Keratinocyte (primary cell): Measurements from ENCODE around the gene CSK. TPM values are rescaled to one million over a fixed set of nuclear protein-coding genes. Genes with fewer than 3 reads are reported as not detected.

Experiments used
- DNase-seq: peaks from one replicate; pipeline ENCODE4 v3.0.0-alpha.2; 2011; ENCODE audit warnings: low read depth, missing footprints, low spot score
- FAIRE-seq: peaks from 2 replicates; lab custom pipeline; 2011; peaks lifted over from hg19 to GRCh38; lab: Jason Lieb, UNC
- H2AFZ ChIP-seq: 2 replicates; pipeline ENCODE4 v1.6.0; 2012; ENCODE audit warnings: low read length, control low read depth, inconsistent platforms; ENCODE audit not compliant: control insufficient read depth
- H3K27ac ChIP-seq: 2 replicates; pipeline ENCODE4 v1.5.1; 2011; ENCODE audit warnings: low read length; ENCODE audit not compliant: control insufficient read depth, insufficient read depth
- H3K27me3 ChIP-seq: 3 replicates; pipeline ENCODE4 v1.6.0; 2011; ENCODE audit warnings: low read length; ENCODE audit not compliant: control insufficient read depth, insufficient read depth; ENCODE audit errors: extremely low read depth
- H3K36me3 ChIP-seq, 2 experiments: 2 replicates in 1 of 2; 3 replicates in 1 of 2; pipeline ENCODE4 v1.5.1; 2011; ENCODE audit warnings: low read length in 2 of 2, mild to moderate bottlenecking in 1 of 2; ENCODE audit not compliant: control insufficient read depth in 2 of 2, insufficient read depth in 2 of 2; ENCODE audit errors: extremely low read depth in 1 of 2
- H3K4me1 ChIP-seq: 3 replicates; pipeline ENCODE4 v1.5.1; 2011; ENCODE audit warnings: low read length; ENCODE audit not compliant: control insufficient read depth, insufficient read depth; ENCODE audit errors: extremely low read depth
- H3K4me2 ChIP-seq: 3 replicates; pipeline ENCODE4 v1.6.0; 2011; ENCODE audit warnings: low read depth, low read length; ENCODE audit not compliant: control insufficient read depth, insufficient read depth; ENCODE audit errors: extremely low read depth
- H3K4me3 ChIP-seq, 3 experiments: fragments of 200-600 bp in 1 of 3; sonication (generic) in 1 of 3; 2 replicates in 2 of 3; 3 replicates in 1 of 3; pipeline ENCODE4 v1.5.1; 2011 to 2016; ENCODE audit warnings: low read length in 3 of 3, mild to moderate bottlenecking in 3 of 3, control low read depth in 2 of 3, inconsistent platforms in 1 of 3, low read depth in 1 of 3, mixed read lengths in 1 of 3, mixed run types in 1 of 3, moderate library complexity in 1 of 3; ENCODE audit not compliant: control insufficient read depth in 2 of 3, insufficient read depth in 2 of 3; ENCODE audit errors: extremely low read depth in 1 of 3
- H3K79me2 ChIP-seq: 2 replicates; pipeline ENCODE4 v1.6.0; 2012; ENCODE audit warnings: low read length; ENCODE audit not compliant: control insufficient read depth, insufficient read depth
- H3K9ac ChIP-seq: 3 replicates; pipeline ENCODE4 v1.6.0; 2011; ENCODE audit warnings: low read length; ENCODE audit not compliant: control insufficient read depth, insufficient read depth; ENCODE audit errors: extremely low read depth
- H3K9me1 ChIP-seq: 3 replicates; pipeline ENCODE4 v1.6.0; 2011; ENCODE audit warnings: low read length; ENCODE audit not compliant: control insufficient read depth, insufficient read depth; ENCODE audit errors: extremely low read depth
- H3K9me3 ChIP-seq: 2 replicates; pipeline ENCODE4 v1.5.1; 2012; ENCODE audit warnings: low read depth, low read length; ENCODE audit not compliant: control insufficient read depth
- H4K20me1 ChIP-seq: 3 replicates; pipeline ENCODE4 v1.6.0; 2011; ENCODE audit warnings: low read length; ENCODE audit not compliant: control insufficient read depth, insufficient read depth; ENCODE audit errors: extremely low read depth
- EZH2 ChIP-seq: IDR thresholded peaks from one replicate; pipeline ENCODE4 v1.6.1; 2012; ENCODE audit warnings: inconsistent platforms, mild to moderate bottlenecking, low read length, moderate library complexity
- dilution Hi-C: fragments of 300-500 bp; cut with MboI; formaldehyde crosslinking; loops from one replicate; pipeline ENCODE4 v1.7.0; 2020; ENCODE audit warnings: low sequenced_read_pairs; ENCODE audit not compliant: extremely low pct_ligation_motif_present
- polyA plus RNA-seq, 5 experiments: library from polyadenylated mRNA; depleted of rRNA in 3 of 5; stranded (reverse) in 3 of 5; stranded (forward) in 1 of 5; unstranded in 1 of 5; fragments of >200 nt; gene quantifications; 1 replicate in 1 of 5; 2 replicates in 3 of 5; 3 replicates in 1 of 5; pipeline versions ENCODE4 v1.2.1 to v1.2.3, GENCODE V29; 2011 to 2012; ENCODE audit warnings: missing spikeins in 2 of 5, low read depth in 1 of 5, low replicate concordance in 1 of 5
- TF ChIP-seq, protein P1 (sequence below), 3 experiments: IDR thresholded peaks in 1 of 3; conservative IDR thresholded peaks in 1 of 3; optimal IDR thresholded peaks in 1 of 3; 2 replicates in 2 of 3; 3 replicates in 1 of 3; pipeline versions ENCODE3 to v1.5.1; 2011; ENCODE audit warnings: low read length in 3 of 3, mild to moderate bottlenecking in 3 of 3, moderate library complexity in 2 of 3, control low read depth in 1 of 3, inconsistent platforms in 1 of 3; ENCODE audit not compliant: insufficient read depth in 2 of 3; ENCODE audit errors: extremely low read depth in 1 of 3

CSK gene
- polyA plus RNA-seq, 1 donor (not counting 4 experiments of a cell fraction or from before 2014, with no cell fraction given) = 17.2 TPM

DNA sequence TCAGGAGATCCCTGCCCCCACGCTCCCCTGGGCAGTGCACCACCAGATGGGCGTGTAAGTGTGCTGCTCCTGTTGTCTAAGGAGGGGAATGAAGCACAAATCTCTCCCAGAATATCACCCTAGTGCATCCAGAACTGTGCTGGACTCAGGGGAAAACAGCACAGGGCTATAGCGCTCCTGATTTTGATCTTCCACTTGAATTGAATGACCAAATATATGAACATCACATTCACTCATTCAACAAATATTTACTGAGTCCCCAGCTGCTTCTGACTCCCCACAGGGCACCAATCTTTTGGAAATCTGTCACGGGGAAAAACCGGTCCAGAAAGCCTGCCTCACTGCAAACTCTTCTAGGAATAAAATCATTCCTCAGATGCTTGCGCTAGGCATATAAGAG is 47.0 kb downstream of the CSK start:
- Histone ChIP-seq H4K20me1 (no peaks in the 10 kb centered on the region), H3K36me3 (no peaks in the 10 kb centered on the region), H3K4me2 (no peak overlapping the region), H2AFZ (no peak overlapping the region), H3K4me1 (no peaks in the 10 kb centered on the region), H3K9ac (no peak overlapping the region), H3K27me3 (peaks cover 46% of the 10 kb centered on the region), H3K27ac (no peak overlapping the region), H3K79me2 (no peaks in the 10 kb centered on the region), H3K9me1 (no peaks in the 10 kb centered on the region), H3K4me3 (no peak overlapping the region), H3K9me3 (no peaks in the 10 kb centered on the region)
- no peak for TF ChIP-seq EZH2
- TF ChIP-seq, protein P1, sequence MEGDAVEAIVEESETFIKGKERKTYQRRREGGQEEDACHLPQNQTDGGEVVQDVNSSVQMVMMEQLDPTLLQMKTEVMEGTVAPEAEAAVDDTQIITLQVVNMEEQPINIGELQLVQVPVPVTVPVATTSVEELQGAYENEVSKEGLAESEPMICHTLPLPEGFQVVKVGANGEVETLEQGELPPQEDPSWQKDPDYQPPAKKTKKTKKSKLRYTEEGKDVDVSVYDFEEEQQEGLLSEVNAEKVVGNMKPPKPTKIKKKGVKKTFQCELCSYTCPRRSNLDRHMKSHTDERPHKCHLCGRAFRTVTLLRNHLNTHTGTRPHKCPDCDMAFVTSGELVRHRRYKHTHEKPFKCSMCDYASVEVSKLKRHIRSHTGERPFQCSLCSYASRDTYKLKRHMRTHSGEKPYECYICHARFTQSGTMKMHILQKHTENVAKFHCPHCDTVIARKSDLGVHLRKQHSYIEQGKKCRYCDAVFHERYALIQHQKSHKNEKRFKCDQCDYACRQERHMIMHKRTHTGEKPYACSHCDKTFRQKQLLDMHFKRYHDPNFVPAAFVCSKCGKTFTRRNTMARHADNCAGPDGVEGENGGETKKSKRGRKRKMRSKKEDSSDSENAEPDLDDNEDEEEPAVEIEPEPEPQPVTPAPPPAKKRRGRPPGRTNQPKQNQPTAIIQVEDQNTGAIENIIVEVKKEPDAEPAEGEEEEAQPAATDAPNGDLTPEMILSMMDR (optimal IDR thresholded peaks at IDR 0.05 in 1 of 3, IDR thresholded peaks at IDR 0.05 in 1 of 3, conservative IDR thresholded peaks at IDR 0.05 in 1 of 3; ENCODE audit: extremely low read depth in 1 of 3, insufficient read depth in 2 of 3, low read length in 3 of 3) = no peak
- dilution Hi-C loops = no loop called here
- DNase-seq (no peak), FAIRE-seq (no peak)

DNA sequence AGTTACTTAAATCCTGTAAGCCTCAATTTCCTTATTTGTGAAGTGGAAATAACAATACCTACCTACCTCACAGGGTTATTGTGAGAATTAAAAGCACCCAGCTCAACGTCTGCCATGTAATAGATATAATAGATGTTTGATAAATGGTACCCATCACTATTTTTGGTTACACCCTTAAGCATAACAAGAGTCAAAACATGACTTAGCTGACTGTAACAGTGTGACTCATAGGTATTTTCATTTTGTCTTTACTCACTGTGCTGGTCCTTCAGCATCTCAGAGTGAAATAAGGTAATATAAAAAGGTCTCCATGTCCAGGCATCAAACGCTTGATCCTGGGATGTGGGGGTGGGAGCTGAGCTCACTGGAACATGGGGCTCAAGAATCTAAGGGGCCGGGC is 47.6 kb downstream of the CSK start:
- H3K27ac ChIP-seq = no peak overlapping the region
- H3K4me2 ChIP-seq = no peak overlapping the region
- no peak overlapping the region for H2AFZ ChIP-seq
- no peak for DNase-seq
- H4K20me1 ChIP-seq = no peaks in the 10 kb centered on the region
- no peaks in the 10 kb centered on the region for H3K36me3 ChIP-seq
- H3K9ac ChIP-seq = no peak overlapping the region
- dilution Hi-C loops = no loop called here
- H3K79me2 ChIP-seq = no peaks in the 10 kb centered on the region
- no peak for TF ChIP-seq EZH2
- TF ChIP-seq, protein P1 (optimal IDR thresholded peaks at IDR 0.05 in 1 of 3, IDR thresholded peaks at IDR 0.05 in 1 of 3, conservative IDR thresholded peaks at IDR 0.05 in 1 of 3; ENCODE audit: extremely low read depth in 1 of 3, insufficient read depth in 2 of 3, low read length in 3 of 3) = no peak
- H3K27me3 ChIP-seq = peaks cover 40% of the 10 kb centered on the region
- no peaks in the 10 kb centered on the region for H3K9me3 ChIP-seq
- H3K4me1 ChIP-seq = no peaks in the 10 kb centered on the region
- no peaks in the 10 kb centered on the region for H3K9me1 ChIP-seq
- FAIRE-seq = no peak
- no peak overlapping the region for H3K4me3 ChIP-seq
